Measurements from ENCODE around the gene DOCK4. TPM values are rescaled to one million over a fixed set of nuclear protein-coding genes. Genes with fewer than 3 reads are reported as not detected.
"Not testable (repeated sequence)": the region's sequence is repeated elsewhere in the genome, so short reads cannot be mapped to it uniquely, and the experiment has no call there.

Gene DOCK4
- total RNA-seq, 4 donors from 2014 or later: 9.9 to 30.9 (median 13.7) TPM

GRCh38 chr7:111910656-111911055 is 295.5 kb downstream of the DOCK4 start:
- Histone ChIP-seq H3K4me1 (peaks cover 0 to 8% (median 0%) of the 10 kb centered on the region in 3 donors), H3K36me3 (no peaks in the 10 kb centered on the region), H3K27me3 (no peaks in the 10 kb centered on the region), H3K4me3 (no peak overlapping the region), H3K9me3 (no peaks in the 10 kb centered on the region), H3K27ac (no peak overlapping the region)
- TF ChIP-seq CTCF (IDR thresholded peaks at IDR 0.05) (no peak), POLR2A (IDR thresholded peaks at IDR 0.05) (no peak)
- no peak for DNase-seq
- intact Hi-C loops (cut with DNase I): no loop called here
- WGBS, 2 donors: 86 to 88% methylated on average over 5 of the region's 5 CpGs

- peaks cover 0 to 25% (median 0%) of the 10 kb centered on the region in 3 donors for H3K4me1 ChIP-seq
- H3K27me3 ChIP-seq; DNase-seq; H3K9me3 ChIP-seq; intact Hi-C loops (cut with DNase I); H3K36me3 ChIP-seq; H3K4me3 ChIP-seq; H3K27ac ChIP-seq: not testable (repeated sequence)
- WGBS, 2 donors: 82 to 87% methylated on average over 3 of the region's 3 CpGs
These were observed 297.5 kb downstream of the DOCK4 start for GRCh38 chr7:111908673-111909072.

DNA sequence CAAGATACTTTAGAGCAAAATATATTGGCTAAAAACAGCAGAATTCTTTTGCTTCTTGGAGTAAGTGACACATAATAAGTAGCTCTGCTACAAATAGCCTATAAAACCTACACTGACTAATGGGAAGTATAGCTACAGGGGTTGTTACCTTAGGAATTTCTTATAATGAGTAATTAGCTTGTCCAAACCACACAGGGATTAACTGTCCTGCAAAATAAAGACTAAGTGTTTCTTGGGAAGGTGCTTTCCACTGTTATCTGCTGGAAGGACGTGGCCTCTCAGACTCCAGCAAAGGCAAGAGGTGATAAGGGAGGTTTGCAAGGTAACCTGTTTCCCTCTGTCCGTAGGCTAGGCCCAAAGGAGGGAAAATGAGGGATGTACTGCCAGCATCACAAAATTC is 302.4 kb downstream of the DOCK4 start:
- DNase-seq: no peak
- Histone ChIP-seq H3K4me1 (peaks cover 0 to 25% (median 4%) of the 10 kb centered on the region in 3 donors), H3K4me3 (no peak overlapping the region), H3K27ac (peak overlapping the region in 3 of 4 donors; percentile 44 to 63 (median 56)), H3K9me3 (no peaks in the 10 kb centered on the region), H3K36me3 (peaks cover 0 to 14% (median 0%) of the 10 kb centered on the region in 3 donors), H3K27me3 (no peaks in the 10 kb centered on the region)
- intact Hi-C loops (cut with DNase I): no loop called here
- WGBS, 2 donors: 32 to 50% methylated on average over 2 of the region's 2 CpGs
- TF ChIP-seq POLR2A (IDR thresholded peaks at IDR 0.05) (no peak), CTCF (IDR thresholded peaks at IDR 0.05) (no peak)

DNA sequence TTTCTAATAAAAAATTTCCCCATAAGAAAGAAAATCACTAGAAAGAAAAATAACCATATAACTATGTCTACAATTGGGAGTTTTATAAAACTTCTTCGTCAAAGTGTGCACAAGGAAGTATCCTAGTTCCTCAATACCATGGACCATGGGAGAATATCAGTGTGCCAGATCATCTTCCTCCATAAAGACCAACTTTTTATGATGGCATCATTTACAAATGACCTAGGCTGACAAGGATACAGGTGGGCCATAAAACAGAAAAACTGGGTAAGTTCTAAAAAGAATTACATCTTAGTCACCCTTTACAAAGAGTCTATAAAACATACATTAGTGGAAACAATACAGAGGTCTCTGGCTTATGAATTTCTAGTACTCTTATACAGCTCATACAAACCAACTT is 303.2 kb downstream of the DOCK4 start:
- no peak for DNase-seq
- WGBS, 2 donors: 75 to 88% methylated on average over 1 of the region's 1 CpG
- TF ChIP-seq POLR2A (IDR thresholded peaks at IDR 0.05): no peak
- TF ChIP-seq CTCF (IDR thresholded peaks at IDR 0.05): no peak
- Histone ChIP-seq H3K4me1 (peaks cover 0 to 25% (median 4%) of the 10 kb centered on the region in 3 donors), H3K9me3 (no peaks in the 10 kb centered on the region), H3K36me3 (peaks cover 0 to 14% (median 0%) of the 10 kb centered on the region in 3 donors), H3K4me3 (no peak overlapping the region), H3K27me3 (no peaks in the 10 kb centered on the region), H3K27ac (peak overlapping the region in 3 of 4 donors; percentile 9 to 63 (median 56))
- intact Hi-C loops (cut with DNase I): no loop called here

DNA sequence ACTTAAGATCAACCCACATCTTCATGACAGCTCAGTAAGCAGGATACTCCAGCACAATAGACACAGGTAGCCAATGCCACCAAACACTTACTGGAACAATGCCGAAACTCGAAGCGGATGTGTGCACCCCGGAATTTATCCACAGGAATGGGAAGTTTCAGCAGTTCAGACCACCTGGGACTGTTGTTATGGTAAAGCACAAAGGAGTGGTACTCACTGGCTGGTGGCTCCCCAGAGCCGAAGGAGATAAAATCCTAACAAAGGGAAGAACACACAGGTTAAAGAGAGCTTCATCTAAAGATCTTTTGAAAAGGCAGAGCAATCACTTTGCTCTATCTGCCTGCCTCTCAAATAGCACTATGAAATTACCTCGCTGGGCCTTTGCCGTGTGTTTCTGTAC is 305.9 kb downstream of the DOCK4 start:
- Histone ChIP-seq H3K27me3 (no peaks in the 10 kb centered on the region), H3K9me3 (no peaks in the 10 kb centered on the region), H3K36me3 (peaks cover 0 to 14% (median 0%) of the 10 kb centered on the region in 3 donors), H3K27ac (no peak overlapping the region), H3K4me3 (no peak overlapping the region), H3K4me1 (peaks cover 0 to 24% (median 4%) of the 10 kb centered on the region in 3 donors)
- intact Hi-C loops (cut with DNase I): no loop called here
- DNase-seq: no peak
- TF ChIP-seq POLR2A (IDR thresholded peaks at IDR 0.05): no peak
- WGBS, 2 donors: 91 to 96% methylated on average over 6 to 7 of the region's 7 CpGs

DNA sequence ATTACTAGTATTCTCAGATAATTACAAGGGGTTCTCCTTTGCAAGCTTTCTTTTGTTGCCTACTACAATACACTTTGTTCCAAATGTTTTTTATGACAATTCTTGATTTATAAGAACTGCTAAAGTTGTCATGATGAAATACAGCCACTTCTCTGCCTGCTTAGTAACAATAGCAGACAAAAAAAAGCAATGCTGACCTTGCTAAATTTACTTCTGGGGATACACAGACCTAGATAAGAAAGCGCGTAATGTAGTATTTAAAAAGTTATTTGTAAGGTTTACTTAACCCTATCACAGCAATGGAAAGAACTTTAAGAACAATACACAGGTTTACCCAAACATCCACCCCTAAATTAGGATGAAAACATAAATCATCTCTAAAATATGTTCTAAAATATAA is 311.1 kb downstream of the DOCK4 start:
- intact Hi-C loops (cut with DNase I): no loop called here
- Histone ChIP-seq H3K9me3 (no peaks in the 10 kb centered on the region), H3K4me3 (no peak overlapping the region), H3K27ac (no peak overlapping the region), H3K27me3 (no peaks in the 10 kb centered on the region), H3K4me1 (no peaks in the 10 kb centered on the region), H3K36me3 (peaks cover 0 to 14% (median 0%) of the 10 kb centered on the region in 3 donors)
- TF ChIP-seq CTCF (IDR thresholded peaks at IDR 0.05) (no peak), POLR2A (IDR thresholded peaks at IDR 0.05) (no peak)
- 87% methylated on average over 2 of the region's 2 CpGs for WGBS, 2 donors
- DNase-seq: no peak

Data from esophagus squamous epithelium (tissue), 5 donors.